Thyroid gland (tissue), 4 donors: ENCODE results near the gene MYO16. TPM values are rescaled to one million over a fixed set of nuclear protein-coding genes. Genes with fewer than 3 reads are reported as not detected.
"Not testable (repeated sequence)": the region's sequence is repeated elsewhere in the genome, so short reads cannot be mapped to it uniquely, and the experiment has no call there.

ENCODE experiments used
- DNase-seq, 2 donors: peaks; one replicate each; pipeline ENCODE4 v3.0.0-alpha.2; 2019
- H3K27ac ChIP-seq, 3 donors: fragments of 200-600 bp; sonication (generic); 1 replicate in 2 of 3; 2 replicates in 1 of 3; pipeline ENCODE4 v1.5.1; 2016 to 2019; ENCODE audit warnings: mild to moderate bottlenecking in 1 of 3, moderate library complexity in 1 of 3
- H3K27me3 ChIP-seq: fragments of 200-600 bp; sonication (generic); one replicate; pipeline ENCODE4 v1.5.1; 2019
- H3K36me3 ChIP-seq, 2 donors: fragments of 200-600 bp; sonication (generic); one replicate each; pipeline ENCODE4 v1.5.1; 2016 to 2019
- H3K4me1 ChIP-seq, 2 donors: fragments of 200-600 bp; sonication (generic); one replicate each; pipeline ENCODE4 v1.5.1; 2017 to 2019
- H3K4me3 ChIP-seq, 3 donors: fragments of 200-600 bp; sonication (generic); replicated peaks in 1 of 3; 1 replicate in 2 of 3; 2 replicates in 1 of 3; pipeline ENCODE4 v1.5.1; 2016; ENCODE audit warnings: mild to moderate bottlenecking in 1 of 3
- H3K9me3 ChIP-seq: fragments of 200-600 bp; sonication (generic); one replicate; pipeline ENCODE4 v1.5.1; 2017
- CTCF ChIP-seq, 6 experiments: fragments of 200-600 bp in 3 of 6; fragments of 450-650 bp in 3 of 6; sonication (generic) in 3 of 6; IDR thresholded peaks; one replicate each; pipeline ENCODE4 v1.5.1; 2016 to 2019; ENCODE audit warnings: antibody characterized with exemption in 6 of 6, mild to moderate bottlenecking in 2 of 6, inconsistent platforms in 1 of 6, moderate library complexity in 1 of 6
- POLR2A ChIP-seq, 2 donors: fragments of 450-650 bp; IDR thresholded peaks; one replicate each; pipeline ENCODE4 v1.6.1; 2017; ENCODE audit warnings: antibody characterized with exemption in 2 of 2, mild to moderate bottlenecking in 2 of 2, moderate library complexity in 1 of 2
- WGBS, 2 donors: methylation state at CpG; one replicate each; pipeline ENCODE4 v1.1.5; 2017; 5-methylcytosine and 5-hydroxymethylcytosine counted together
- intact Hi-C: fragments of 100-400 bp; cut with DNase I; formaldehyde crosslinking; loops from one replicate; pipeline ENCODE4 v1.15.1; 2023
- total RNA-seq, 4 donors: library from RNA; depleted of rRNA; stranded (reverse); fragments of >200 nt; gene quantifications; one replicate each; pipeline ENCODE4 v1.2.3, GENCODE V29; 2016

Gene MYO16
- total RNA-seq, 4 donors from 2014 or later = 0.10 to 0.13 (median 0.13) TPM; not detected in 1

GRCh38 chr13:109087916-109088623 lies 458.7 kb downstream of the MYO16 start:
- no peaks in the 10 kb centered on the region for H3K4me1 ChIP-seq
- TF ChIP-seq CTCF (IDR thresholded peaks at IDR 0.05) = no peak
- H3K4me3 ChIP-seq = no peak overlapping the region
- DNase-seq = no peak
- H3K36me3 ChIP-seq = no peaks in the 10 kb centered on the region
- H3K27ac ChIP-seq = no peak overlapping the region
- no peaks in the 10 kb centered on the region for H3K27me3 ChIP-seq
- intact Hi-C loops = no loop called here
- WGBS, 2 donors = 77 to 79% methylated on average over 10 of the region's 10 CpGs
- no peaks in the 10 kb centered on the region for H3K9me3 ChIP-seq

- WGBS, 2 donors = 88 to 94% methylated on average over 22 of the region's 22 CpGs
These were observed 459.2 kb downstream of the MYO16 start for GRCh38 chr13:109088624-109088917.

GRCh38 chr13:109090796-109091195 lies 461.4 kb downstream of the MYO16 start:
- Histone ChIP-seq H3K36me3 (no peaks in the 10 kb centered on the region), H3K9me3 (no peaks in the 10 kb centered on the region), H3K4me3 (no peak overlapping the region), H3K4me1 (no peaks in the 10 kb centered on the region), H3K27ac (no peak overlapping the region), H3K27me3 (no peaks in the 10 kb centered on the region)
- DNase-seq = no peak
- TF ChIP-seq POLR2A (IDR thresholded peaks at IDR 0.05) (no peak), CTCF (IDR thresholded peaks at IDR 0.05) (no peak)
- 60 to 64% methylated on average over 5 of the region's 5 CpGs for WGBS, 2 donors
- intact Hi-C loops = no loop called here

More at GRCh38 chr13:109088624-109088917, 459.2 kb downstream of the MYO16 start:
- Histone ChIP-seq H3K27me3 (no peaks in the 10 kb centered on the region), H3K4me1 (no peaks in the 10 kb centered on the region), H3K27ac (no peak overlapping the region), H3K4me3 (no peak overlapping the region), H3K36me3 (no peaks in the 10 kb centered on the region), H3K9me3 (no peaks in the 10 kb centered on the region)
- intact Hi-C loops = no loop called here
- DNase-seq = no peak
- TF ChIP-seq POLR2A (IDR thresholded peaks at IDR 0.05) (no peak), CTCF (IDR thresholded peaks at IDR 0.05) (no peak)

- Histone ChIP-seq H3K4me3 (no peak overlapping the region), H3K27ac (no peak overlapping the region), H3K4me1 (no peaks in the 10 kb centered on the region), H3K36me3 (no peaks in the 10 kb centered on the region), H3K27me3 (no peaks in the 10 kb centered on the region), H3K9me3 (no peaks in the 10 kb centered on the region)
- TF ChIP-seq CTCF (IDR thresholded peaks at IDR 0.05) = no peak
- TF ChIP-seq POLR2A (IDR thresholded peaks at IDR 0.05) = no peak
- intact Hi-C loops = no loop called here
- DNase-seq = no peak
- WGBS, 2 donors = 91 to 93% methylated on average over 7 of the region's 7 CpGs
These were observed 461.8 kb downstream of the MYO16 start for GRCh38 chr13:109091249-109091648.

- H3K4me1 ChIP-seq, H3K4me3 ChIP-seq, H3K9me3 ChIP-seq, intact Hi-C loops, DNase-seq, H3K27me3 ChIP-seq, H3K36me3 ChIP-seq, H3K27ac ChIP-seq: not testable (repeated sequence)
- WGBS, 2 donors = 92 to 93% methylated on average over 3 of the region's 3 CpGs
These were observed 462.8 kb downstream of the MYO16 start for GRCh38 chr13:109092186-109092585.
